Measurements from ENCODE around the gene SNX17.

GRCh38 chr2:27362678-27363420 is 7.6 kb upstream of the SNX17 start:
- no peak for TF ChIP-seq CTCF (IDR thresholded peaks at IDR 0.05)
- no peak for TF ChIP-seq POLR2A (IDR thresholded peaks at IDR 0.05)

Measured in thyroid gland (tissue), 4 donors.